ENCODE measurements around the gene TAF11L8.
"Not testable (repeated sequence)": the region's sequence is repeated elsewhere in the genome, so short reads cannot be mapped to it uniquely, and the experiment has no call there.

Gene TAF11L8

DNA sequence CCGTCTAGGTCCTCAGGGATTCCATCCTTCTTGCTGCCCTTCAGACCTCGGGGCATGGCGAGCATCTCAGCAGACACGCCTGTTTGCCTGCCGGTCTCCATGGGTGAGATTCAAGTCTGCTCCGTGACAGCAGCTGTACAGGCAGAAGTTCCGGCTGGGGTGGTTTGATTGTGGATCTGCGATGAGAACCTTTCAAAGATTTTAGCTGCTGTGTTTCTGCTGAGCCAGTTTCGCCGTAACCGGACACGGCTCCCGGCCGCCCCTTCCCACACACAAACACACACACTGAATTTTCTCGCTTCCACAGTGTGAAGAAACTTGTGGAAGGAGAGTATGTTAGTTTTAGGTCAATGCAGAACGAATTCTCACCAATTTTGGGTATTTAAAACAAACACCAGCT is at the start of gene TAF11L8:
Gene TAF11L8, minus strand, starts transcription at position 101 of the 400 bp plus-strand sequence.
- H3K27me3 ChIP-seq (replicated peaks; ENCODE audit: control insufficient read depth, insufficient read depth, low read length); H3K36me3 ChIP-seq (ENCODE audit: control insufficient read depth, insufficient read depth, low read length); H3K4me3 ChIP-seq (replicated peaks; ENCODE audit: low read depth, low read length); DNase-seq (ENCODE audit: extremely low read depth, insufficient read length): not testable (repeated sequence)

GRCh38 chr5:17634160-17634559 is 43.4 kb upstream of the TAF11L8 start, which contains the start of gene TAF11L14:
Gene TAF11L14, plus strand, starts transcription at chr5:17634460.
- no peaks in the 10 kb centered on the region for H3K27me3 ChIP-seq (replicated peaks; ENCODE audit: control insufficient read depth, insufficient read depth, low read length)
- TF ChIP-seq CTCF (IDR thresholded peaks at IDR 0.05; ENCODE audit: insufficient read depth, low read length, poor library complexity, severe bottlenecking): no peak

GRCh38 chr5:17631788-17632187 is 41.0 kb upstream of the TAF11L8 start, which contains the start of gene TAF11L13:
Gene TAF11L13, plus strand, starts transcription at chr5:17632088.
- H3K4me3 ChIP-seq (replicated peaks; ENCODE audit: low read depth, low read length); DNase-seq (ENCODE audit: extremely low read depth, insufficient read length); H3K27me3 ChIP-seq (replicated peaks; ENCODE audit: control insufficient read depth, insufficient read depth, low read length); H3K36me3 ChIP-seq (ENCODE audit: control insufficient read depth, insufficient read depth, low read length): not testable (repeated sequence)

More at GRCh38 chr5:17634160-17634559, 43.4 kb upstream of the TAF11L8 start, which contains the start of gene TAF11L14:
- H3K4me3 ChIP-seq (replicated peaks; ENCODE audit: low read depth, low read length): no peak within 1 kb of the TSS
- DNase-seq (ENCODE audit: extremely low read depth, insufficient read length): no peak
- no peaks in the 10 kb centered on the region for H3K36me3 ChIP-seq (ENCODE audit: control insufficient read depth, insufficient read depth, low read length)

DNA sequence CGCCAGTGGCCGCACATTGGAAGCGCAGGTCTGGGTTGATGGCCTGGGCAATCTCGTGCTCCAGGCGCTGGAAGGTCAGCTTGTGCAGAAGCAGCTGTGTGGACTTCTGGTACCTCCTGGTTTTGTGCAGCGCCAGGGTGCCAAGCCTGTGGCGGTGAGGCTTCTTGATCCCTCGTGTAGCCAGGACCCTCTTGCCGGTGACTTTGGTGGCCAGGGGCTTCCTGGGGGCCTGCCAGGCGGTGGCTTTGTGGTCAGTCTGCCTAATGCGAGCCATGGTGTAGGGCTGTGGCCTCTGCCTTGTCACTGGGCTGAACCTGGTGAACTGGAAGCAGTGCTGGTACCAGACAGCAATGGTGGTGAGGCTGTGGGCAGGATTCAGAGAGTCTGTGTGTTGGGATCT is 34.9 kb upstream of the TAF11L8 start:
- Histone ChIP-seq H3K36me3 (ENCODE audit: control insufficient read depth, insufficient read depth, low read length) (no peaks in the 10 kb centered on the region), H3K27me3 (replicated peaks; ENCODE audit: control insufficient read depth, insufficient read depth, low read length) (no peaks in the 10 kb centered on the region), H3K4me3 (replicated peaks; ENCODE audit: low read depth, low read length) (no peak overlapping the region)
- DNase-seq (ENCODE audit: extremely low read depth, insufficient read length): no peak
- no peak for TF ChIP-seq CTCF (IDR thresholded peaks at IDR 0.05; ENCODE audit: insufficient read depth, low read length, poor library complexity, severe bottlenecking)

GRCh38 chr5:17620627-17621026 is 29.9 kb upstream of the TAF11L8 start:
- H3K4me3 ChIP-seq (replicated peaks; ENCODE audit: low read depth, low read length): no peak overlapping the region
- DNase-seq (ENCODE audit: extremely low read depth, insufficient read length): no peak
- no peak for TF ChIP-seq CTCF (IDR thresholded peaks at IDR 0.05; ENCODE audit: insufficient read depth, low read length, poor library complexity, severe bottlenecking)
- no peaks in the 10 kb centered on the region for H3K27me3 ChIP-seq (replicated peaks; ENCODE audit: control insufficient read depth, insufficient read depth, low read length)
- H3K36me3 ChIP-seq (ENCODE audit: control insufficient read depth, insufficient read depth, low read length): no peaks in the 10 kb centered on the region

DNA sequence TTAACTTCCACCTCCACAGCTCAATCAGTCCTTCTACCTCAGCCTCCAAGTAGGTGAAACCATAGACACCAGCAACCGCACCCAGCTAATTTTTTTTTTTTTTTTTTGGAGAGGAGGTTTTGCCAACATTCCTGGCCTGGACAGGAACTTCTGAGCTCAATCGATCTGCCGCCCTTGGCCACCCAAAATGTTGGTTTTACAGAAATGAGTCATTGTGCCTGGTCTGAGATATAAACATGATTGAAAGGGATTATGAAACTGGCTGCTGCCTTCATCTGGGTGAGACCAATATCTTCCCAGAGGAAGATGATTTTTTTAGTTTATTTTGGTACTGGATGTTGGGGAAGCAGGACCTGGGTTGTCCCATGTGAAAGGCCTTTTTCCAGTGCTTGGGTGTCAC is 28.6 kb upstream of the TAF11L8 start:
- no peak overlapping the region for H3K4me3 ChIP-seq (replicated peaks; ENCODE audit: low read depth, low read length)
- no peaks in the 10 kb centered on the region for H3K36me3 ChIP-seq (ENCODE audit: control insufficient read depth, insufficient read depth, low read length)
- DNase-seq (ENCODE audit: extremely low read depth, insufficient read length): no peak
- no peak for TF ChIP-seq CTCF (IDR thresholded peaks at IDR 0.05; ENCODE audit: insufficient read depth, low read length, poor library complexity, severe bottlenecking)
- H3K27me3 ChIP-seq (replicated peaks; ENCODE audit: control insufficient read depth, insufficient read depth, low read length): no peaks in the 10 kb centered on the region
